ENCODE results near the gene PTPN13. TPM values are rescaled to one million over a fixed set of nuclear protein-coding genes. Genes with fewer than 3 reads are reported as not detected.

PTPN13 gene
- total RNA-seq, 1 donor from 2014 or later: 66.3 TPM

- Histone ChIP-seq H3K36me3 (peaks cover 0 to 26% of the 10 kb centered on the region in 2 donors), H3K4me3 (no peak overlapping the region), H3K9me3 (no peaks in the 10 kb centered on the region), H3K27me3 (no peaks in the 10 kb centered on the region), H3K4me1 (no peaks in the 10 kb centered on the region), H3K27ac (no peak overlapping the region)
- TF ChIP-seq CTCF (IDR thresholded peaks at IDR 0.05) (no peak), POLR2A (IDR thresholded peaks at IDR 0.05) (no peak), POLR2AphosphoS5 (IDR thresholded peaks at IDR 0.05; ENCODE audit: insufficient read depth in 1 of 2, low read depth in 1 of 2) (no peak)
- DNase-seq (ENCODE audit: extremely low spot score in 2 of 2): no peak
- intact Hi-C loops (cut with DNase I): no loop called here
Measured at GRCh38 chr4:86755388-86755787, 161.3 kb downstream of the PTPN13 start.

- no peak for TF ChIP-seq POLR2AphosphoS5 (IDR thresholded peaks at IDR 0.05; ENCODE audit: insufficient read depth in 1 of 2, low read depth in 1 of 2)
- no peak for TF ChIP-seq POLR2A (IDR thresholded peaks at IDR 0.05)
- no peak for TF ChIP-seq CTCF (IDR thresholded peaks at IDR 0.05)
- Histone ChIP-seq H3K9me3 (no peaks in the 10 kb centered on the region), H3K27me3 (no peaks in the 10 kb centered on the region), H3K4me1 (no peaks in the 10 kb centered on the region), H3K27ac (no peak overlapping the region), H3K36me3 (peaks cover 0 to 17% of the 10 kb centered on the region in 2 donors), H3K4me3 (no peak overlapping the region)
- intact Hi-C loops (cut with DNase I): no loop called here
- DNase-seq (ENCODE audit: extremely low spot score in 2 of 2): no peak
Measured at GRCh38 chr4:86757468-86757867, 163.4 kb downstream of the PTPN13 start.

- H3K9me3 ChIP-seq: no peaks in the 10 kb centered on the region
- H3K36me3 ChIP-seq: peaks cover 0 to 24% of the 10 kb centered on the region in 2 donors
- H3K27ac ChIP-seq: no peak overlapping the region
- no peak for DNase-seq (ENCODE audit: extremely low spot score in 2 of 2)
- H3K4me1 ChIP-seq: no peaks in the 10 kb centered on the region
- no peak overlapping the region for H3K4me3 ChIP-seq
- intact Hi-C loops (cut with DNase I): no loop called here
- no peaks in the 10 kb centered on the region for H3K27me3 ChIP-seq
- no peak for TF ChIP-seq POLR2AphosphoS5 (IDR thresholded peaks at IDR 0.05; ENCODE audit: insufficient read depth in 1 of 2, low read depth in 1 of 2)
- no peak for TF ChIP-seq CTCF (IDR thresholded peaks at IDR 0.05)
- TF ChIP-seq POLR2A (IDR thresholded peaks at IDR 0.05): no peak
Measured at GRCh38 chr4:86759298-86759697, 165.2 kb downstream of the PTPN13 start.

GRCh38 chr4:86762649-86763048 lies 168.5 kb downstream of the PTPN13 start:
- Histone ChIP-seq H3K4me1 (no peaks in the 10 kb centered on the region), H3K9me3 (no peaks in the 10 kb centered on the region), H3K4me3 (no peak overlapping the region), H3K27me3 (no peaks in the 10 kb centered on the region), H3K27ac (no peak overlapping the region), H3K36me3 (peaks cover 0 to 48% of the 10 kb centered on the region in 2 donors)
- no peak for DNase-seq (ENCODE audit: extremely low spot score in 2 of 2)
- intact Hi-C loops (cut with DNase I): no loop called here
- TF ChIP-seq POLR2A (IDR thresholded peaks at IDR 0.05) (no peak), POLR2AphosphoS5 (IDR thresholded peaks at IDR 0.05; ENCODE audit: insufficient read depth in 1 of 2, low read depth in 1 of 2) (no peak), CTCF (IDR thresholded peaks at IDR 0.05) (no peak)

- Histone ChIP-seq H3K9me3 (no peaks in the 10 kb centered on the region), H3K27me3 (no peaks in the 10 kb centered on the region), H3K4me1 (no peaks in the 10 kb centered on the region), H3K36me3 (peaks cover 0 to 61% of the 10 kb centered on the region in 2 donors), H3K27ac (no peak overlapping the region), H3K4me3 (no peak overlapping the region)
- DNase-seq (ENCODE audit: extremely low spot score in 2 of 2): no peak
- intact Hi-C loops (cut with DNase I): no loop called here
- TF ChIP-seq POLR2A (IDR thresholded peaks at IDR 0.05): no peak
- no peak for TF ChIP-seq CTCF (IDR thresholded peaks at IDR 0.05)
- TF ChIP-seq POLR2AphosphoS5 (IDR thresholded peaks at IDR 0.05; ENCODE audit: insufficient read depth in 1 of 2, low read depth in 1 of 2): no peak
Measured at GRCh38 chr4:86769794-86770193, 175.7 kb downstream of the PTPN13 start.
